ENCODE data around the gene ZNF148. TPM values are rescaled to one million over a fixed set of nuclear protein-coding genes. Genes with fewer than 3 reads are reported as not detected.

Gene ZNF148, protein sequence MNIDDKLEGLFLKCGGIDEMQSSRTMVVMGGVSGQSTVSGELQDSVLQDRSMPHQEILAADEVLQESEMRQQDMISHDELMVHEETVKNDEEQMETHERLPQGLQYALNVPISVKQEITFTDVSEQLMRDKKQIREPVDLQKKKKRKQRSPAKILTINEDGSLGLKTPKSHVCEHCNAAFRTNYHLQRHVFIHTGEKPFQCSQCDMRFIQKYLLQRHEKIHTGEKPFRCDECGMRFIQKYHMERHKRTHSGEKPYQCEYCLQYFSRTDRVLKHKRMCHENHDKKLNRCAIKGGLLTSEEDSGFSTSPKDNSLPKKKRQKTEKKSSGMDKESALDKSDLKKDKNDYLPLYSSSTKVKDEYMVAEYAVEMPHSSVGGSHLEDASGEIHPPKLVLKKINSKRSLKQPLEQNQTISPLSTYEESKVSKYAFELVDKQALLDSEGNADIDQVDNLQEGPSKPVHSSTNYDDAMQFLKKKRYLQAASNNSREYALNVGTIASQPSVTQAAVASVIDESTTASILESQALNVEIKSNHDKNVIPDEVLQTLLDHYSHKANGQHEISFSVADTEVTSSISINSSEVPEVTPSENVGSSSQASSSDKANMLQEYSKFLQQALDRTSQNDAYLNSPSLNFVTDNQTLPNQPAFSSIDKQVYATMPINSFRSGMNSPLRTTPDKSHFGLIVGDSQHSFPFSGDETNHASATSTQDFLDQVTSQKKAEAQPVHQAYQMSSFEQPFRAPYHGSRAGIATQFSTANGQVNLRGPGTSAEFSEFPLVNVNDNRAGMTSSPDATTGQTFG
- total RNA-seq = 38.0 and 44.6 TPM in 2 replicates

DNA sequence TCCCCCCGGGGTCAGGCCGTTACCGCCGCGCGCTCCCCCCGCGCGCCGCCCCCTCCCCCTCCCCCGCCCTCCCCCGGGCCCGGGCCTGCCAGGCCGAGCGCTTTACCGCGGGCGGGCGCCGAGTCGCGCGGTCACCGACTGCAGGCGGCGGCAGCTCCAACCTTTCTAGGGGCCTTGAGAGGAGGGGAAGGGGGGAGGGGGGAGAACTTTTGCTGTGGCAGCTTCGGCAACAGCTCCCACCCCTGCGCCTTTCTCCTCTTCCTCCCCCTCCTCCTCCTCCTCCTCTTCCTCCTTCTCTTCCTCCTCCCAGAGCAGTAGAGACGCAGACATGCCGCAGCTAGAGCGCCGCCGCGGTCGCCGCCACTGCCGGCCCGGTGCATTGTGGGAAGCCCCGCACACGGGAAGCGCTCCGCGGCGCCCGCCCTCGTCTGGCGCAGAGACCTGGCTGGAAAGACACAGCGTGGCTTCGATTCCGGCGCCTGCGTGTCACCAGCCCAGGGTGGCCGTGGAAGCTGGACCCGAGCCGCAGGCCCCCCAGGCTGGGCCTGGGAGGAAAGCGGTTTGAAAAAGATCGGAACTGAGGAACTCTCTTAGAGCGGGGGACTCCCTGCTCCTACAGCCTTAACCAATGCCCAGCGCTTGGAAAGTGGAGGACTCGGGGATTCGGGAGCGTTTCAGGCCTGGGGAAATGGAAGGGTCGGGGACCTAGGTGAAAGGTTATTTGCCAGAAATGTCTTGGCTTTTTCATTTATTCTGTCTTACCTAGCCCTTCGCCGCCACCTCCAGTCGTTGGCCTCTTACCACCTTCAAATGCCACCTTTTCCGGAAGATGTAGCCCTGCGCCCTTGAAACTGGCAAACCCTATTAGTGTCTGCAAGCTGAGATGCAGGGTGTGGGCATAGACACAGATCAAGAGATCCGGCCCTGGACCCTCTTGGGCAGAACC is at the start of gene ZNF148:
ZNF148 (minus strand) TSS at position 330 of the 946 bp plus-strand sequence. CDS start 61,685 bp downstream, outside the sequence.

DNA sequence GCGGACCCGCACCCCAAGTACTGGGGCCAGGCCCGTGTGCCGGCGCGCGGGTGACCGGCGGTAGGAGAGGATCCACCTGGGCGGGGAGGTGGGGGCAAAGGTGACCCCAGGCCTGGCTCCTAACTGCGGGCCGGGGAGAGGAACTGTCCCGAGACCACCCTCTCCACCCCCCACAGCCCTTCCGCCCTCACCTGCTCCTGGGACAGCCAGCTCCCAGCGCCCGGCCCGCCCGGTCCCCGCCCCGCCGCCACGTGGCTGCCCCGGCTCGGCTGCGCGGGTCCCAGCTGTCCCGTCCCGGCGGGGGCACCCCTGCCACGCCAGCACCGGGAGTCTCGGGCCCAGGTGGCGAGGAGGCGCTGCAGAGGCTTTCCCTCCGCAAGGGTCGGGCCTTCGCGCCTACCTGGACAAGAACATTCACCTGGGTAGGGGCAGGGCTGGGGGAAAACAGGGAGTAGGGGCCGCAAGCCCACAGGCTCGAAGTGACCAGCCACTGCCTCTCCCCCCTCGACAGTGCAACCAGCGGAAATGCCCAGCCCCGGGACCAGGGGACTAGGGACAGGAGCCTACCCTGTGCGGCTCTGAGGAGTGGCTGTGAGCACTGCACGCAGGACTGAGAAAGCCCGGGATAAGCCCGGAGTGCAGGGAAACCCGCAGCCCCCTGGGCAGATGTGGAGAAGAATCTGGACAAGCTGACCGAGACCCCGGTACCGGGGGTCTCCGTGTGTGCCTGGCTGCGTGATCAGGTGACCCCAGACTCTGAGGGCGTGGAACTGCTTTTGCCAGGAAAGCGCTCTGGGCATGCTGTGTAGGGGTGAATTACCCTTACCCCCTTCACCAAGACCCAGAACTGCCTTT is 162.4 kb downstream of the ZNF148 start, which contains the start of gene SLC12A8:
SLC12A8 (minus strand) TSS at position 240 of the 855 bp plus-strand sequence. CDS start 1,399 bp downstream, outside the sequence.

Small RNAs within 50 kb of the gene (small RNA-seq; reads per million reads assigned to genes)
- not detected for gene RNU6-232P

Other genes starting within 250 kb of the ZNF148 start
- 7.3 and 9.7 TPM in 2 replicates for gene SLC12A8, start 162.6 kb downstream of the ZNF148 start, total RNA-seq
- 32.5 and 35.5 TPM in 2 replicates for gene SNX4, start 144.9 kb upstream of the ZNF148 start, total RNA-seq
- gene OSBPL11, start 220.2 kb upstream of the ZNF148 start, total RNA-seq = 9.1 and 11.7 TPM in 2 replicates

Measured in hair follicle dermal papilla cell (primary cell).